Uterus (tissue), 2 donors: ENCODE measurements around the gene AGBL2.

Experiments used
- CTCF ChIP-seq, 4 experiments: fragments of 200-600 bp in 2 of 4; fragments of 450-650 bp in 2 of 4; sonication (generic) in 2 of 4; IDR thresholded peaks; one replicate each; pipeline ENCODE4 v1.5.1; 2016 to 2019; ENCODE audit warnings: antibody characterized with exemption in 4 of 4, mild to moderate bottlenecking in 2 of 4, moderate library complexity in 1 of 4
- POLR2A ChIP-seq, 2 donors: fragments of 450-650 bp; IDR thresholded peaks; one replicate each; pipeline ENCODE4 v1.6.1; 2016; ENCODE audit warnings: antibody characterized with exemption in 2 of 2, mild to moderate bottlenecking in 1 of 2, moderate library complexity in 1 of 2

GRCh38 chr11:47720651-47721050, 5.5 kb upstream of the AGBL2 start:
- TF ChIP-seq POLR2A (IDR thresholded peaks at IDR 0.05) (no peak), CTCF (IDR thresholded peaks at IDR 0.05) (no peak)
